ENCODE results near the gene HMCN2. TPM values are rescaled to one million over a fixed set of nuclear protein-coding genes. Genes with fewer than 3 reads are reported as not detected.

HMCN2 gene
- total RNA-seq, 4 donors from 2014 or later, result 24.8 to 61.7 (median 36.1) TPM

GRCh38 chr9:130308081-130308571 is 42.6 kb downstream of the HMCN2 start:
- no peak overlapping the region for H3K4me3 ChIP-seq
- TF ChIP-seq CTCF (IDR thresholded peaks at IDR 0.05) (no peak), POLR2A (IDR thresholded peaks at IDR 0.05) (no peak)
- no peak for DNase-seq
- H3K36me3 ChIP-seq, result no peaks in the 10 kb centered on the region
- no peak overlapping the region for H3K27ac ChIP-seq
- H3K4me1 ChIP-seq, result no peaks in the 10 kb centered on the region
- H3K9me3 ChIP-seq, result no peaks in the 10 kb centered on the region
- H3K27me3 ChIP-seq, result no peaks in the 10 kb centered on the region

DNA sequence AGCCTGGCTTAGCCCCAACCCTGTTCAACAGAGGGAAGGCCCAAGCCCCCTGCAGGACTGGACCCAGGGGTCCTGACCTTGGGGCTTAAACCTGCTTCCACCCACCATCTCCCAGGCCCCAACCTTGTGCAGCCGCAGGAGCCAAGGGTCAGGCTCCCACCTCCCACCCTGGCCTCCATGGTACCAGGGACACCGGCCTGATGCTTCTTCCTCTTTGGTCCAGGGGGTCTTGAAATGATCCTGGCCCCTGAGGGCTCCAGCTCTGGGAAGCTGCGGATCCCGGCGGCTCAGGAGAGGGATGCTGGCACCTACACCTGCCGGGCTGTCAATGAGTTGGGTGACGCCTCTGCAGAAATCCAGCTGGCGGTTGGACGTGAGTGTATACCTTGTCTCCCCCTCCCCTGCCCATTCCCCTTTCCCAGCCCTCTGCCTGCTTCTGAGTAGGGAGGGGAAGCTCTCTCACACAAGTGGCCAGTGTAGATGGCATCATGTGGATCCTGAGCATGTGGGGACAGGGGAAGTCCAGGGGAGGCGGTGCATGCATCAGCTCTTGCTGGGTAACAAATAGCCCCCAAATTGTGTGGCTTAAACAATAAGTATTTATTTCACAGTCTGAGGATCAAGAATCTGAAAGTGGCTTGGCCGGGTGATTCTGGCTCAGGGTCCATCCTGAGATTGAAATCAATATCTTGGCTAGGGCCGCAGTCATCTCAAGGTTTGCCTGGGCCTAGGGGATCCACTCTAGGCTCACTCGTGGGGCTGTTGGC is 44.3 kb downstream of the HMCN2 start:
- no peak for DNase-seq
- H3K9me3 ChIP-seq, result no peaks in the 10 kb centered on the region
- no peaks in the 10 kb centered on the region for H3K4me1 ChIP-seq
- no peak overlapping the region for H3K27ac ChIP-seq
- H3K27me3 ChIP-seq, result no peaks in the 10 kb centered on the region
- H3K4me3 ChIP-seq, result no peak overlapping the region
- no peaks in the 10 kb centered on the region for H3K36me3 ChIP-seq
- TF ChIP-seq POLR2A (IDR thresholded peaks at IDR 0.05) (no peak), CTCF (IDR thresholded peaks at IDR 0.05) (no peak)

GRCh38 chr9:130310456-130310855 is 44.9 kb downstream of the HMCN2 start:
- H3K36me3 ChIP-seq, result no peaks in the 10 kb centered on the region
- H3K27ac ChIP-seq, result no peak overlapping the region
- no peaks in the 10 kb centered on the region for H3K9me3 ChIP-seq
- DNase-seq, result no peak
- no peak for TF ChIP-seq POLR2A (IDR thresholded peaks at IDR 0.05)
- TF ChIP-seq CTCF (IDR thresholded peaks at IDR 0.05), result no peak
- H3K4me1 ChIP-seq, result no peaks in the 10 kb centered on the region
- no peaks in the 10 kb centered on the region for H3K27me3 ChIP-seq
- no peak overlapping the region for H3K4me3 ChIP-seq

DNA sequence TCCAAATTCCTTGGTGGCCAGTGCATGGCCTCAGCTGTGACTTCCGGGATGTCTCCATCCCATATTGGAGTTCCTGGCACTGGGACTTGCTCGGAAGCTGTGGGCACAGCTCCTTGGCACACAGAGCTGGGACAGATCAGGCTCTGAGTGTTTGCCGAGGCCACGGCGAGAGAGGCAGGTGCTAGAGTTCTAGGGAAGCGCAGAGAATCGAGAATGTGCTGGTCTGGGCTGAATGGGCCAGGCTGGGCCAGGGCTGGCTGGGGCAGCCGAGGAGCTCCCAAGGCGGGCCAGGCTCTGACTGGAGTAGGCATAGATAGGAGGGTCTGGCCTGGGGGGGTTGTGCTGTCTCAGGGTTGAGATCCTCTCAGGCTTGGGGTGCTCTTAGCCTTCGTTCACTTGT is 45.4 kb downstream of the HMCN2 start:
- no peak overlapping the region for H3K27ac ChIP-seq
- no peaks in the 10 kb centered on the region for H3K4me1 ChIP-seq
- no peak overlapping the region for H3K4me3 ChIP-seq
- DNase-seq, result no peak
- H3K9me3 ChIP-seq, result no peaks in the 10 kb centered on the region
- H3K27me3 ChIP-seq, result no peaks in the 10 kb centered on the region
- H3K36me3 ChIP-seq, result no peaks in the 10 kb centered on the region
- no peak for TF ChIP-seq CTCF (IDR thresholded peaks at IDR 0.05)
- no peak for TF ChIP-seq POLR2A (IDR thresholded peaks at IDR 0.05)

- no peaks in the 10 kb centered on the region for H3K9me3 ChIP-seq
- H3K27me3 ChIP-seq, result no peaks in the 10 kb centered on the region
- DNase-seq, result no peak
- H3K4me1 ChIP-seq, result no peaks in the 10 kb centered on the region
- no peaks in the 10 kb centered on the region for H3K36me3 ChIP-seq
- H3K27ac ChIP-seq, result no peak overlapping the region
- H3K4me3 ChIP-seq, result no peak overlapping the region
- TF ChIP-seq CTCF (IDR thresholded peaks at IDR 0.05), result no peak
- TF ChIP-seq POLR2A (IDR thresholded peaks at IDR 0.05), result no peak
These were observed 46.0 kb downstream of the HMCN2 start for GRCh38 chr9:130311408-130312140.
